Measurements from ENCODE around the gene CCDC40.
A peak's percentile ranks its signal among the peaks of the same experiment; 100 is the strongest.

Gene CCDC40

GRCh38 chr17:80050706-80051105 is 14.3 kb downstream of the CCDC40 start:
- H3K9me3 Mint-ChIP-seq, result no peaks in the 10 kb centered on the region
- H3K27ac Mint-ChIP-seq, result no peak overlapping the region
- no peaks in the 10 kb centered on the region for H3K4me1 Mint-ChIP-seq
- H3K27me3 Mint-ChIP-seq, result no peaks in the 10 kb centered on the region
- no peak overlapping the region for H3K4me3 Mint-ChIP-seq
- no peaks in the 10 kb centered on the region for H3K36me3 Mint-ChIP-seq

DNA sequence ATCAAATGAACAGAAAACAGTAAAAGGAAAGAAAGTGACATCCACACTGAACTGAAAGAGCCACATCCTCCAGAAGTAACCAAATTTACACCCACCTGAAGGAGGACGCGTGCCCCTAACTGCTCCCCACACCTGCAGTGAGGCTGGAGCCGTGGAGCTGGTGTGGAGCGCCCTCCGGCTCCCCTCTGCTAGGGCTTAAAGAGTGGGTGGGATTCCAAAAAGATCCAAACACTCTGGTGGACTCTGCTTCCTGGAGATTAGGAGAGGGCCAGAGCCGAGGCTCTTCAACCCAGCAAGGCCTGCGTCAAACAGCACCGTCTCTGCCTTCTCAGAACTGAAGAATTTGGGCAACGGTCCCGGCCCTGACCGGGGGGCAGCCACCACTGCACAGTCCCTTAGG is 15.2 kb downstream of the CCDC40 start:
- Mint-ChIP-seq H3K9me3 (no peaks in the 10 kb centered on the region), H3K27ac (no peak overlapping the region), H3K4me3 (no peak overlapping the region), H3K4me1 (no peaks in the 10 kb centered on the region), H3K36me3 (no peaks in the 10 kb centered on the region), H3K27me3 (no peaks in the 10 kb centered on the region)

DNA sequence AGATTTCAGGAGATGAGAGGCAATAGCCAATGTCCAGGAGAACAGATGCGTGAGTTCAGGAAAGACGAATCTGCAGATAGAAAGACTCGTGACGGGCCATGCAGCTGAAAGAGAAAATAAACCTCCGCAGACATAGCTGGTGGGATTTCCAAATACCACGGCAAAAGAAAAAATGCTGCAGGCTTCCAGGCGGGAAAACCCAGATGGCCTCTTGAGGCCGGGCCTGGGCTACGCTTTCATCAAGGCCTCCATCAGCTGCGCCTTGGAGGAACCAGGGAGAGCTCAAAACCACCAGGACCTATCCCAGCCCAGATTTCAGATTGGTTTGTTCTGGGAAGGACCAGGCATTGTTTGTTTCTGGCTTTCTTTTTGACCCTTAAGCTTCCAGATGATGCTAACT is 16.7 kb downstream of the CCDC40 start:
- H3K27me3 Mint-ChIP-seq, result no peaks in the 10 kb centered on the region
- no peaks in the 10 kb centered on the region for H3K4me1 Mint-ChIP-seq
- no peak overlapping the region for H3K27ac Mint-ChIP-seq
- H3K36me3 Mint-ChIP-seq, result no peaks in the 10 kb centered on the region
- H3K9me3 Mint-ChIP-seq, result no peaks in the 10 kb centered on the region
- no peak overlapping the region for H3K4me3 Mint-ChIP-seq

GRCh38 chr17:80055597-80055996 is 19.2 kb downstream of the CCDC40 start:
- Mint-ChIP-seq H3K9me3 (no peaks in the 10 kb centered on the region), H3K27me3 (no peaks in the 10 kb centered on the region), H3K4me3 (no peak overlapping the region), H3K27ac (no peak overlapping the region), H3K4me1 (no peaks in the 10 kb centered on the region), H3K36me3 (no peaks in the 10 kb centered on the region)

DNA sequence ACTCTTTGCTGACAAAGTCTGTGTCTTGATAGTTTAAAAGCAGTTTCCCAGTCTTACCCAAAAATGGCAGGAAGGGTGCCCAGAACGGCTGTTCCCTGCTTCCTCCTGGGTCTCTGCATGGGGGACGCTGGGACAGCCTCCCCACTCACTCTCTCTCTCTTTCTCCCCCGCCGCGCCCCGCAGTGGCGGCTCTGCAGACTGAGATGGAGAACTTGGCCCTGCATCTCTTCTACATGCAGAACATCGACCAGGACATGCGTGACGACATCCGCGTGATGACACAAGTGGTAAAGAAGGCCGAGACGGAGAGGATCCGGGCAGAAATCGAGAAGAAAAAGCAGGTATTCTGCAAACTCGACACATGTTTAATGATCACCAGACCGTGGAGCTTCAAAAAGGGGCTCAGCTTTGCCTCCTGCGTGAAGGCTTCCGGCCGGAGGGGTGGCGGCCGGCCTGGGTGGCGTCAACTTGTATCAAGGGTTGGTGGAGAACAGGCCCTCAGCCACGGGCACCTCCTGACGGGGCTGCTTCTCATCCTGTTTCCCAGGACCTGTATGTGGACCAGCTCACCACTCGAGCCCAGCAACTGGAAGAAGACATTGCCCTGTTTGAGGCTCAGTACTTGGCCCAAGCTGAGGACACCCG is 22.0 kb downstream of the CCDC40 start:
- no peaks in the 10 kb centered on the region for H3K27me3 Mint-ChIP-seq
- H3K9me3 Mint-ChIP-seq, result no peaks in the 10 kb centered on the region
- no peak overlapping the region for H3K27ac Mint-ChIP-seq
- no peaks in the 10 kb centered on the region for H3K36me3 Mint-ChIP-seq
- no peaks in the 10 kb centered on the region for H3K4me1 Mint-ChIP-seq
- H3K4me3 Mint-ChIP-seq, result no peak overlapping the region

DNA sequence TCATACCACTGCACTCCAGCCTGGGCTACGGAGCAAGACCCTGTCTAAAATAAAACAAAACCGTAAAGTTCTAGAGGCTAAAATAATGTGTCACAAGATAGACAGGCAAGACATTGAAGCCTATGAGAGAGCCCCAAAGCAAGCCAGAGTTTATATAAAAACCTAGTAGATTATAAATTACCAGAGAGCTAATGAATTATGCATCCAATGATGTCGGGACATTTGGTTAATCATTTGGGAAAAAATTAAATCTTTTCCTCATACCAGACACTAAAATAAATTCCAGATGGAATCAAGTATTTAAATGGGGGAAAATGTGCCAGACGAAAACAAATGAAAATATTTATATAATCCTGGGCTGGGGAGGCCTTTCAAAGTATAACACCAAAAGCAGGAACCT is 24.2 kb downstream of the CCDC40 start:
- Mint-ChIP-seq H3K9me3 (no peaks in the 10 kb centered on the region), H3K4me1 (no peaks in the 10 kb centered on the region), H3K27ac (no peak overlapping the region), H3K4me3 (no peak overlapping the region), H3K27me3 (no peaks in the 10 kb centered on the region), H3K36me3 (no peaks in the 10 kb centered on the region)

GRCh38 chr17:80061421-80061820 is 25.0 kb downstream of the CCDC40 start:
- Mint-ChIP-seq H3K36me3 (no peaks in the 10 kb centered on the region), H3K27me3 (no peaks in the 10 kb centered on the region), H3K4me1 (no peaks in the 10 kb centered on the region), H3K27ac (no peak overlapping the region), H3K4me3 (no peak overlapping the region), H3K9me3 (no peaks in the 10 kb centered on the region)

DNA sequence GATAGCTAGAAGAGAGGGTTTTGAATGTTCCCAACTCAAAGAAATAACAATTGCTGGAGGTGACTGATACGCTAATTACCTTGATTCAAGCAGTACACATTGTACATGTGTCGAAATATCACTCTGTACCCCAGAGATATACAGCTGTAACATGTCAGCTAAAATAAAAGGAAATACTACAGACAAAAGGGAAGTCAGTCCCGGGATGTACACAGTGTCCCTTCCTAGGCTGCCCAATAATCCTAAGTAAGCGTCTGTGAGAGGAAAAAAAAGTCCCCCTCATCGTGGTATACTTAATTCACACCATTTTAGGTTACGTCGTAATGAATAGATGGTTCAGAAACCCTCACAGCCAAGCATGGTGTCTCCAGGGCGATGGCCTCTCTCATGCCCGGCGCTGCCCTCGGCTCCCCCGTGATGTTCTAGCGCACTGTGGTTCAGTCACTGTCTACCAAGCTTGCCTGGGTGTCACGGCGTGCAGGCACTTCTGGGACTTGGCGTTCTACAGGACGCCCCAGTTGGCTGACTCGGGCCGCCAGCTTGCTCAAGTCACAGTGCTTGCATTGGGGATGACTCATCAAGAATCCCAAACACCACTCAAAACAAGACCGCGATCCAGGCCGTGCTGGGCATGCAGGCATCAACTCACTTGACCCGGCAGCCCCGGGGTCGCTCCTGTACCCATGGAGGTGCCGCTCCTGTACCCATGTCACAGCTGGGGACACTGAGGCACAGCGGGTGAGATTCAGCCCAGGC is 27.6 kb downstream of the CCDC40 start:
- no peaks in the 10 kb centered on the region for H3K36me3 Mint-ChIP-seq
- H3K9me3 Mint-ChIP-seq, result no peaks in the 10 kb centered on the region
- H3K4me3 Mint-ChIP-seq, result no peak overlapping the region
- no peaks in the 10 kb centered on the region for H3K27me3 Mint-ChIP-seq
- H3K27ac Mint-ChIP-seq, result no peak overlapping the region
- H3K4me1 Mint-ChIP-seq, result no peaks in the 10 kb centered on the region

DNA sequence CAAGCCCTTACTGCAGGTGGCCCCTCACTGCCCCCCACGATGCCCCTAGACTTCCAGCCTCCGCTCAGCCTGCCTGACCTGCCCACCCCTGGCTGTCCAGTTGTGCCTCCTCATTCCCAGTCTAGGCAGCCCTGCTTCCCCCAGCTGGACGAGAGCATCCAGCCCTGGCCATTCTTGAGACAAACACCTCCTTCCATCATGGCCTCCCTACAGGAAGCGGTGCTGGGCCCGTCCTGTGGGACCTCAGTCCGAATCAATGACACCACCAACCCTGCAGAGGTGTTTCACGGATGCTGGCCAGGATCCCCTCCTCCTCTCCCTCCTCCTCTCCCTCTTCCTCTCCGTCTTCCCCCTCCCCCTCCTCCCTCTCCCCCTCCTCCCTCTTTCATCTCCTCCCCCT is 28.3 kb downstream of the CCDC40 start:
- no peak overlapping the region for H3K4me3 Mint-ChIP-seq
- no peaks in the 10 kb centered on the region for H3K36me3 Mint-ChIP-seq
- H3K9me3 Mint-ChIP-seq, result no peaks in the 10 kb centered on the region
- H3K27ac Mint-ChIP-seq, result no peak overlapping the region
- H3K27me3 Mint-ChIP-seq, result no peaks in the 10 kb centered on the region
- no peaks in the 10 kb centered on the region for H3K4me1 Mint-ChIP-seq

GRCh38 chr17:80065478-80066170 is 29.2 kb downstream of the CCDC40 start:
- Mint-ChIP-seq H3K36me3 (no peaks in the 10 kb centered on the region), H3K27ac (no peak overlapping the region), H3K4me3 (no peak overlapping the region), H3K27me3 (no peaks in the 10 kb centered on the region), H3K9me3 (no peaks in the 10 kb centered on the region), H3K4me1 (no peaks in the 10 kb centered on the region)

- H3K9me3 Mint-ChIP-seq, result no peaks in the 10 kb centered on the region
- no peak overlapping the region for H3K4me3 Mint-ChIP-seq
- H3K27me3 Mint-ChIP-seq, result no peaks in the 10 kb centered on the region
- H3K27ac Mint-ChIP-seq, result no peak overlapping the region
- no peaks in the 10 kb centered on the region for H3K36me3 Mint-ChIP-seq
- H3K4me1 Mint-ChIP-seq, result peaks cover 4% of the 10 kb centered on the region
Measured at GRCh38 chr17:80067393-80067986, 31.0 kb downstream of the CCDC40 start.

GRCh38 chr17:80068301-80069222 is 32.1 kb downstream of the CCDC40 start:
- peak overlapping the region; percentile 53 for H3K27ac Mint-ChIP-seq
- H3K36me3 Mint-ChIP-seq, result no peaks in the 10 kb centered on the region
- H3K4me1 Mint-ChIP-seq, result peaks cover 4% of the 10 kb centered on the region
- H3K27me3 Mint-ChIP-seq, result no peaks in the 10 kb centered on the region
- no peaks in the 10 kb centered on the region for H3K9me3 Mint-ChIP-seq
- H3K4me3 Mint-ChIP-seq, result no peak overlapping the region

DNA sequence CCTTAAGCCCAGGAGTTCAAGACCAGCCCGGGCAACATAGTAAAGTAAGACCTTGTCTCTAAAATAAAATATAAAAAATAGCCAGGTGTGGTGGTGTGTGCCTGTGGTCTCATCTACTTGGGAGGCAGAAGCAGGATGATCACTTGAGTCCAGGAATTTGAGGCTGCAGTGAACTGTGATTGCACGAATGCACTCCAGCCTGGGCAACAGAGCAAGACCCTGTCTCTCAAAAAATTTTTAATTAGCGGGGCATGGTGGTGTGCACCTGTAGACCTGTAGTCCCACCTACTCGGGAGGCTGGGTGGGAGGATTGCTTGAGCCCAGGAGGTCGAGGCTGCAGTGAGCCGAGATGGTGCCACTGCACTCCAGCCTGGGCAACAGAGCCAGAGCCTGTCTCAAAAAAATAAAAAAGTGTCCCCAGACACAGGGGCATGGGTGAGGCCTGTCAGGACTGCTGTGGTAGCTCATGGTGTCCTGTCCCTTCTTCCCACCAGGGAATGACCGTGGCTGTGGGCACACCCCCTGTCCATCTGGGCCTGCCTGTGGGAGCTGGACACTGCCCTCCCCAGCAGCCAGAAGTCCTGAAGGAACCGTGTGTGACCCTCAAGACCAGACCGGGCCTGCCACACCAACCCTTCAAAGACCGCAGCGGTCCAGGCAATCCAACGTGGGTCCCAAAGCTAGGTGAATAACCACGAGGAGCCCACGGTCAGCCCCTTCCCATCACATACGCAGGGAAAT is 34.1 kb downstream of the CCDC40 start:
- no peaks in the 10 kb centered on the region for H3K9me3 Mint-ChIP-seq
- H3K4me1 Mint-ChIP-seq, result peaks cover 4% of the 10 kb centered on the region
- H3K4me3 Mint-ChIP-seq, result no peak overlapping the region
- no peak overlapping the region for H3K27ac Mint-ChIP-seq
- no peaks in the 10 kb centered on the region for H3K36me3 Mint-ChIP-seq
- H3K27me3 Mint-ChIP-seq, result no peaks in the 10 kb centered on the region

GRCh38 chr17:80071116-80071841 is 34.8 kb downstream of the CCDC40 start:
- Mint-ChIP-seq H3K27ac (no peak overlapping the region), H3K9me3 (no peaks in the 10 kb centered on the region), H3K36me3 (no peaks in the 10 kb centered on the region), H3K27me3 (no peaks in the 10 kb centered on the region), H3K4me3 (no peak overlapping the region), H3K4me1 (peaks cover 4% of the 10 kb centered on the region)
